Upper lobe of left lung (tissue), 6 donors: Measurements from ENCODE around the gene BCL7C. TPM values are rescaled to one million over a fixed set of nuclear protein-coding genes. Genes with fewer than 3 reads are reported as not detected.

Experiments
- ATAC-seq, 2 donors: fragments of 200-7000 bp; cut with Tn5 transposase; one replicate each; pipeline ENCODE4 v1.9.1; 2022; ENCODE audit warnings: mild to moderate bottlenecking in 2 of 2, moderate library complexity in 2 of 2; ENCODE audit not compliant: low FRiP score in 2 of 2
- DNase-seq, 2 donors: peaks; one replicate each; pipeline ENCODE4 v3.0.0-alpha.2; 2019 to 2020
- H3K27ac ChIP-seq, 4 donors: fragments of 200-600 bp; sonication (generic); one replicate each; pipeline ENCODE4 v1.5.1; 2016 to 2019
- H3K27me3 ChIP-seq, 4 donors: fragments of 200-600 bp; sonication (generic); one replicate each; pipeline ENCODE4 v1.5.1; 2017 to 2019
- H3K36me3 ChIP-seq, 4 donors: fragments of 200-600 bp; sonication (generic); one replicate each; pipeline ENCODE4 v1.5.1; 2016 to 2019
- H3K4me1 ChIP-seq, 4 donors: fragments of 200-600 bp; sonication (generic); one replicate each; pipeline ENCODE4 v1.5.1; 2018 to 2019
- H3K4me3 ChIP-seq, 4 donors: fragments of 200-600 bp; sonication (generic); one replicate each; pipeline ENCODE4 v1.5.1; 2017 to 2019; ENCODE audit warnings: mild to moderate bottlenecking in 2 of 4, moderate library complexity in 1 of 4
- H3K9me3 ChIP-seq, 4 donors: fragments of 200-600 bp; sonication (generic); one replicate each; pipeline ENCODE4 v1.5.1; 2018 to 2019
- CTCF ChIP-seq, 6 experiments: fragments of 450-650 bp in 4 of 6; fragments of 200-600 bp in 2 of 6; sonication (generic) in 2 of 6; IDR thresholded peaks; one replicate each; pipeline ENCODE4 v1.5.1; 2016 to 2019; ENCODE audit warnings: antibody characterized with exemption in 6 of 6
- EP300 ChIP-seq, 4 donors: sonication (generic); formaldehyde crosslinking; IDR thresholded peaks; one replicate each; pipeline ENCODE4 v1.5.1; 2017; ENCODE audit warnings: antibody characterized with exemption in 4 of 4, control low read depth in 2 of 4
- POLR2A ChIP-seq, 4 donors: fragments of 450-650 bp; IDR thresholded peaks; one replicate each; pipeline ENCODE4 v1.5.1; 2016 to 2017; ENCODE audit warnings: antibody characterized with exemption in 4 of 4, mild to moderate bottlenecking in 2 of 4
- POLR2AphosphoS5 ChIP-seq, 2 donors: sonication (generic); formaldehyde crosslinking; IDR thresholded peaks; one replicate each; pipeline ENCODE4 v1.5.1; 2017; ENCODE audit warnings: antibody characterized with exemption in 2 of 2
- WGBS, 2 donors: methylation state at CpG; one replicate each; pipeline ENCODE4 v1.1.5; 2017 to 2018; 5-methylcytosine and 5-hydroxymethylcytosine counted together
- total RNA-seq, 6 donors: library from RNA; depleted of rRNA in 4 of 6; stranded (reverse); fragments of >200 nt in 4 of 6; gene quantifications; one replicate each; pipeline versions ENCODE4 v1.1.0 to v1.2.1, GENCODE V29; 2016 to 2021
- donor health status: DM: no; HTN: no; CAD: no; lungs with moderate emphysema.
- donor health status: DM: no; HTN: yes; CAD: no; lungs with severe emphysema.

BCL7C gene
- total RNA-seq, 6 donors from 2014 or later, result 15.7 to 32.8 (median 28.2) TPM

- Histone ChIP-seq H3K4me1 (peaks cover 28 to 53% (median 42%) of the 10 kb centered on the region in 4 donors), H3K4me3 (peak within 1 kb of the TSS; percentile 18 to 62 (median 50)), H3K9me3 (no peaks in the 10 kb centered on the region), H3K27me3 (no peaks in the 10 kb centered on the region), H3K36me3 (peaks cover 0 to 5% (median 0%) of the 10 kb centered on the region in 4 donors), H3K27ac (peak within 1 kb of the TSS; percentile 95 to 99 (median 97))
- WGBS, 2 donors, result 15 to 18% methylated on average over 17 to 30 of the region's 31 CpGs
- DNase-seq (peak; percentile 75 to 94), ATAC-seq (peak; percentile 82 to 85)
- TF ChIP-seq POLR2AphosphoS5 (IDR thresholded peaks at IDR 0.05) (peak; percentile 38 to 56), POLR2A (IDR thresholded peaks at IDR 0.05) (peak in 2 of 4 donors; percentile 36 to 65), CTCF (IDR thresholded peaks at IDR 0.05) (peak in 1 of 6 experiments; percentile 4), EP300 (IDR thresholded peaks at IDR 0.05) (no peak)
Observed at GRCh38 chr16:30896261-30896888, 2.5 kb upstream of the BCL7C start, which contains the start of gene CTF1. Gene CTF1 (plus strand): TSS chr16:30896614. CDS start chr16:30896644, 30 bp downstream.

GRCh38 chr16:30895627-30896260 is 1.9 kb upstream of the BCL7C start:
- DNase-seq (peak in 1 of 2 donors; percentile 71), ATAC-seq (no peak)
- H3K27me3 ChIP-seq, result no peaks in the 10 kb centered on the region
- H3K4me3 ChIP-seq, result peak overlapping the region in 3 of 4 donors; percentile 45 to 62 (median 56)
- TF ChIP-seq CTCF (IDR thresholded peaks at IDR 0.05), result no peak
- no peak for TF ChIP-seq POLR2AphosphoS5 (IDR thresholded peaks at IDR 0.05)
- no peak for TF ChIP-seq POLR2A (IDR thresholded peaks at IDR 0.05)
- no peak for TF ChIP-seq EP300 (IDR thresholded peaks at IDR 0.05)
- H3K9me3 ChIP-seq, result no peaks in the 10 kb centered on the region
- H3K4me1 ChIP-seq, result peaks cover 28 to 48% (median 40%) of the 10 kb centered on the region in 4 donors
- H3K27ac ChIP-seq, result peak overlapping the region; percentile 95 to 99 (median 97)
- 67 to 71% methylated on average over 26 to 32 of the region's 32 CpGs for WGBS, 2 donors
- peaks cover 0 to 12% (median under 1%) of the 10 kb centered on the region in 4 donors for H3K36me3 ChIP-seq

GRCh38 chr16:30894540-30895368 is 877 bp upstream of the BCL7C start:
- no peak for TF ChIP-seq POLR2AphosphoS5 (IDR thresholded peaks at IDR 0.05)
- WGBS, 2 donors, result 35 to 46% methylated on average over 16 of the region's 16 CpGs
- Histone ChIP-seq H3K4me3 (peak overlapping the region in 3 of 4 donors; percentile 73 to 84 (median 74)), H3K9me3 (no peaks in the 10 kb centered on the region), H3K36me3 (peaks cover 0 to 20% (median 7%) of the 10 kb centered on the region in 4 donors), H3K27ac (peak overlapping the region; percentile 95 to 99 (median 97)), H3K27me3 (no peaks in the 10 kb centered on the region), H3K4me1 (peaks cover 28 to 48% (median 40%) of the 10 kb centered on the region in 4 donors)
- no peak for DNase-seq
- no peak for ATAC-seq

- no peak for TF ChIP-seq POLR2AphosphoS5 (IDR thresholded peaks at IDR 0.05)
- no peak for TF ChIP-seq POLR2A (IDR thresholded peaks at IDR 0.05)
- no peak for TF ChIP-seq CTCF (IDR thresholded peaks at IDR 0.05)
- TF ChIP-seq EP300 (IDR thresholded peaks at IDR 0.05), result no peak
- Histone ChIP-seq H3K4me3 (peak overlapping the region; percentile 48 to 84 (median 74)), H3K36me3 (peaks cover 0 to 34% (median 21%) of the 10 kb centered on the region in 4 donors), H3K9me3 (no peaks in the 10 kb centered on the region), H3K27me3 (no peaks in the 10 kb centered on the region), H3K27ac (peak overlapping the region; percentile 95 to 99 (median 97)), H3K4me1 (peaks cover 28 to 48% (median 40%) of the 10 kb centered on the region in 4 donors)
- WGBS, 2 donors, result 1 to 3% methylated on average over 7 to 10 of the region's 11 CpGs
- ATAC-seq, result no peak
- peak; percentile 21 to 80 for DNase-seq
Observed at GRCh38 chr16:30893417-30893743, 497 bp downstream of the BCL7C start.
